ENCODE data around the gene PDS5B. TPM values are rescaled to one million over a fixed set of nuclear protein-coding genes. Genes with fewer than 3 reads are reported as not detected.
A peak's percentile ranks its signal among the peaks of the same experiment; 100 is the strongest.

The PDS5B gene
- total RNA-seq, 1 donor from 2014 or later: 8.7 TPM

- Histone ChIP-seq H3K4me3 (ENCODE audit: low read depth, low read length) (no peak overlapping the region), H3K36me3 (ENCODE audit: control insufficient read depth, insufficient read depth, low read length) (no peaks in the 10 kb centered on the region), H3K27me3 (ENCODE audit: control insufficient read depth, insufficient read depth, low read length) (no peaks in the 10 kb centered on the region)
- TF ChIP-seq CTCF (IDR thresholded peaks at IDR 0.05; ENCODE audit: insufficient read depth, low read length, severe bottlenecking): no peak
- DNase-seq (ENCODE audit: low read depth): no peak
- no peak for FAIRE-seq
Measured at GRCh38 chr13:32577032-32577431, 9.2 kb upstream of the PDS5B start.

GRCh38 chr13:32581177-32581786 lies 5.0 kb upstream of the PDS5B start:
- peak; percentile 26 for DNase-seq (ENCODE audit: low read depth)
- FAIRE-seq: no peak
- Histone ChIP-seq H3K4me3 (ENCODE audit: low read depth, low read length) (no peak overlapping the region), H3K36me3 (ENCODE audit: control insufficient read depth, insufficient read depth, low read length) (no peaks in the 10 kb centered on the region), H3K27me3 (ENCODE audit: control insufficient read depth, insufficient read depth, low read length) (no peaks in the 10 kb centered on the region)
- peak; percentile 32 for TF ChIP-seq CTCF (IDR thresholded peaks at IDR 0.05; ENCODE audit: insufficient read depth, low read length, severe bottlenecking)

GRCh38 chr13:32582281-32582680 lies 4.0 kb upstream of the PDS5B start:
- TF ChIP-seq CTCF (IDR thresholded peaks at IDR 0.05; ENCODE audit: insufficient read depth, low read length, severe bottlenecking): no peak
- Histone ChIP-seq H3K27me3 (ENCODE audit: control insufficient read depth, insufficient read depth, low read length) (no peaks in the 10 kb centered on the region), H3K4me3 (ENCODE audit: low read depth, low read length) (no peak overlapping the region), H3K36me3 (ENCODE audit: control insufficient read depth, insufficient read depth, low read length) (no peaks in the 10 kb centered on the region)
- DNase-seq (ENCODE audit: low read depth) (no peak), FAIRE-seq (no peak)

- no peak for TF ChIP-seq CTCF (IDR thresholded peaks at IDR 0.05; ENCODE audit: insufficient read depth, low read length, severe bottlenecking)
- no peak for FAIRE-seq
- DNase-seq (ENCODE audit: low read depth): no peak
- no peak overlapping the region for H3K4me3 ChIP-seq (ENCODE audit: low read depth, low read length)
- H3K36me3 ChIP-seq (ENCODE audit: control insufficient read depth, insufficient read depth, low read length): no peaks in the 10 kb centered on the region
- H3K27me3 ChIP-seq (ENCODE audit: control insufficient read depth, insufficient read depth, low read length): no peaks in the 10 kb centered on the region
Measured at GRCh38 chr13:32582991-32583390, 3.3 kb upstream of the PDS5B start.

GRCh38 chr13:32585550-32586079 lies 637 bp upstream of the PDS5B start:
- no peaks in the 10 kb centered on the region for H3K27me3 ChIP-seq (ENCODE audit: control insufficient read depth, insufficient read depth, low read length)
- no peak for DNase-seq (ENCODE audit: low read depth)
- no peaks in the 10 kb centered on the region for H3K36me3 ChIP-seq (ENCODE audit: control insufficient read depth, insufficient read depth, low read length)
- no peak for TF ChIP-seq CTCF (IDR thresholded peaks at IDR 0.05; ENCODE audit: insufficient read depth, low read length, severe bottlenecking)
- peak overlapping the region; percentile 46 for H3K4me3 ChIP-seq (ENCODE audit: low read depth, low read length)
- FAIRE-seq: no peak

All from bronchial epithelial cell (primary cell).